ENCODE data around the gene MLIP.

DNA sequence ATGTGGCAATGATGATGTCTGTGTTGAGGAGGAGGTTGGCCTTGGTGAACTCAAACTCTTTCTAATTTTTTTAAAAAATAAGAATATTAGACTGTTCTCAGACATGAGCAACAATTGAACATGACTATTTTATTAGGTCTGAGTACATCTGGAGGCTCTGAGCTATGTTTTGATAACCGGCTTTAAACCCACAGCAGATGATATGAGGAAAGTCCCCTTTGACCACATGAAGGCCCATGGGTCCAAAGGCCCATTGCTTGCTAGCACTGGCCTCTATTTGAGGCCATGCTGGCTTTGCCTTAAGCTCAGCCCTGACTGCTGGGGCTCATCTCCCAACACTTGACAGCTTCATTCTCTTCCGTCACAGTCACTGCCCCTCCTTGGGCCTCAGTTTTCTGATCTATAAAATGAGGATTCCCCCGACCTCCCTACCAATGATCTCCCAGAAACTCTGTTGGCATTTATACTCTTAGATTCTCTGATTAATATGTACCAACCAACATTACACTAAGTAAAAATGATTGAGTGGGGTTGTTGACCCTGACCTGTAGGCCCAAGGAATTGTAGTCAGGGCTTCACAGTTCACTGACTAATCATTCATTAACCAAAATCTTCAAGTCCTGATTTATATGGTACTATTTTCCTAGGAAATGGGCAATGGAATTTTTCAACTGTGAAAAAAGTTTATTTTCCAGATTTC, 173.1 kb downstream of the MLIP start:
- TF ChIP-seq, protein P1, sequence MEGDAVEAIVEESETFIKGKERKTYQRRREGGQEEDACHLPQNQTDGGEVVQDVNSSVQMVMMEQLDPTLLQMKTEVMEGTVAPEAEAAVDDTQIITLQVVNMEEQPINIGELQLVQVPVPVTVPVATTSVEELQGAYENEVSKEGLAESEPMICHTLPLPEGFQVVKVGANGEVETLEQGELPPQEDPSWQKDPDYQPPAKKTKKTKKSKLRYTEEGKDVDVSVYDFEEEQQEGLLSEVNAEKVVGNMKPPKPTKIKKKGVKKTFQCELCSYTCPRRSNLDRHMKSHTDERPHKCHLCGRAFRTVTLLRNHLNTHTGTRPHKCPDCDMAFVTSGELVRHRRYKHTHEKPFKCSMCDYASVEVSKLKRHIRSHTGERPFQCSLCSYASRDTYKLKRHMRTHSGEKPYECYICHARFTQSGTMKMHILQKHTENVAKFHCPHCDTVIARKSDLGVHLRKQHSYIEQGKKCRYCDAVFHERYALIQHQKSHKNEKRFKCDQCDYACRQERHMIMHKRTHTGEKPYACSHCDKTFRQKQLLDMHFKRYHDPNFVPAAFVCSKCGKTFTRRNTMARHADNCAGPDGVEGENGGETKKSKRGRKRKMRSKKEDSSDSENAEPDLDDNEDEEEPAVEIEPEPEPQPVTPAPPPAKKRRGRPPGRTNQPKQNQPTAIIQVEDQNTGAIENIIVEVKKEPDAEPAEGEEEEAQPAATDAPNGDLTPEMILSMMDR (IDR thresholded peaks at IDR 0.05; ENCODE audit: low read depth, low read length): no peak
- TF ChIP-seq POLR2A (IDR thresholded peaks at IDR 0.05; ENCODE audit: extremely low read depth, insufficient read length) (no peak), MYC (IDR thresholded peaks at IDR 0.05; ENCODE audit: low read depth, low read length) (no peak)
- TF ChIP-seq, protein P2, sequence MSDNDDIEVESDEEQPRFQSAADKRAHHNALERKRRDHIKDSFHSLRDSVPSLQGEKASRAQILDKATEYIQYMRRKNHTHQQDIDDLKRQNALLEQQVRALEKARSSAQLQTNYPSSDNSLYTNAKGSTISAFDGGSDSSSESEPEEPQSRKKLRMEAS (IDR thresholded peaks at IDR 0.05; ENCODE audit: low read depth, low read length): no peak
